Natural killer cell (primary cell): ENCODE data around the gene CRADD. TPM values are rescaled to one million over a fixed set of nuclear protein-coding genes. Genes with fewer than 3 reads are reported as not detected.

Experiments used
- ATAC-seq, 3 donors: fragments of 150-1000 bp in 2 of 3; fragments of 200-7000 bp in 1 of 3; cut with Tn5 transposase; 1 replicate in 1 of 3; 2 replicates in 2 of 3; pipeline ENCODE4 v1.10.0; 2021; ENCODE audit warnings: mild to moderate bottlenecking in 2 of 3, moderate library complexity in 2 of 3
- DNase-seq, 2 donors: peaks; one replicate each; pipeline versions ENCODE4 v3.0.0 to v3.0.0-alpha.2; 2013 to 2021; ENCODE audit warnings: mixed read lengths in 1 of 2
- H3K27ac ChIP-seq: one replicate; pipeline ENCODE4 v1.5.1; 2013; ENCODE audit warnings: mild to moderate bottlenecking, low read length
- H3K27me3 ChIP-seq: one replicate; pipeline ENCODE4 v1.6.1; 2013; ENCODE audit warnings: low read length; ENCODE audit not compliant: control insufficient read depth, insufficient read depth
- H3K36me3 ChIP-seq: one replicate; pipeline ENCODE4 v1.6.1; 2013; ENCODE audit warnings: low read length; ENCODE audit not compliant: control insufficient read depth, insufficient read depth
- H3K4me1 ChIP-seq: one replicate; pipeline ENCODE4 v1.6.1; 2013; ENCODE audit warnings: low read length; ENCODE audit not compliant: control insufficient read depth, insufficient read depth
- H3K4me3 ChIP-seq: one replicate; pipeline ENCODE4 v1.5.1; 2013; ENCODE audit warnings: low read length
- H3K9me3 ChIP-seq: one replicate; pipeline ENCODE4 v1.6.1; 2013; ENCODE audit warnings: low read length; ENCODE audit not compliant: control insufficient read depth, insufficient read depth
- H3K27ac Mint-ChIP-seq, 2 donors: one replicate each; pipeline ENCODE4 v1.8.0; 2022; ENCODE audit warnings: mild to moderate bottlenecking in 2 of 2, mixed read lengths in 2 of 2, moderate library complexity in 1 of 2
- H3K27me3 Mint-ChIP-seq, 2 donors: one replicate each; pipeline ENCODE4 v1.8.0; 2022; ENCODE audit warnings: low read depth in 2 of 2, mixed read lengths in 2 of 2
- H3K36me3 Mint-ChIP-seq: one replicate; pipeline ENCODE4 v1.8.0; 2022; ENCODE audit warnings: mixed read lengths
- H3K4me1 Mint-ChIP-seq, 2 donors: one replicate each; pipeline ENCODE4 v1.8.0; 2022; ENCODE audit warnings: mixed read lengths in 2 of 2
- H3K4me3 Mint-ChIP-seq: one replicate; pipeline ENCODE4 v1.8.0; 2022; ENCODE audit warnings: mild to moderate bottlenecking, moderate library complexity, mixed read lengths
- H3K9me3 Mint-ChIP-seq, 2 donors: one replicate each; pipeline ENCODE4 v1.8.0; 2022; ENCODE audit warnings: mixed read lengths in 2 of 2
- WGBS: methylation state at CpG from one replicate; pipeline ENCODE4 v1.1.7; 2013; ENCODE audit warnings: missing lambda C conversion rate; ENCODE audit not compliant: insufficient coverage; 5-methylcytosine and 5-hydroxymethylcytosine counted together
- intact Hi-C: fragments of 100-400 bp; cut with micrococcal nuclease; formaldehyde crosslinking; loops from one replicate; pipeline ENCODE4 v1.14.2; 2022
- total RNA-seq, 4 donors: library from RNA; stranded (reverse); fragments of 120-200 nt in 1 of 4; gene quantifications; one replicate each; pipeline versions ENCODE4 v1.2.3 to v1.2.4, GENCODE V29; 2013 to 2022
- TF ChIP-seq, protein P1 (sequence below): fragments of 200-600 bp; IDR thresholded peaks from one replicate; pipeline ENCODE4 v1.8.0; 2022; ENCODE audit warnings: antibody characterized with exemption

CRADD gene
- total RNA-seq, 3 donors from 2014 or later (not counting 1 experiment from before 2014, with no cell fraction given): 19.1 to 27.5 (median 26.4) TPM

- no peak for DNase-seq
- H3K4me1 ChIP-seq: no peaks in the 10 kb centered on the region
- ATAC-seq: no peak
- Mint-ChIP-seq H3K27ac (no peak overlapping the region), H3K27me3 (no peaks in the 10 kb centered on the region), H3K4me3 (no peak overlapping the region), H3K36me3 (no peaks in the 10 kb centered on the region), H3K9me3 (no peaks in the 10 kb centered on the region), H3K4me1 (peaks cover 0 to 5% of the 10 kb centered on the region in 2 donors)
- no peaks in the 10 kb centered on the region for H3K9me3 ChIP-seq
- WGBS: 75% methylated on average over 7 of the region's 8 CpGs
- H3K27me3 ChIP-seq: no peaks in the 10 kb centered on the region
- TF ChIP-seq, protein P1, sequence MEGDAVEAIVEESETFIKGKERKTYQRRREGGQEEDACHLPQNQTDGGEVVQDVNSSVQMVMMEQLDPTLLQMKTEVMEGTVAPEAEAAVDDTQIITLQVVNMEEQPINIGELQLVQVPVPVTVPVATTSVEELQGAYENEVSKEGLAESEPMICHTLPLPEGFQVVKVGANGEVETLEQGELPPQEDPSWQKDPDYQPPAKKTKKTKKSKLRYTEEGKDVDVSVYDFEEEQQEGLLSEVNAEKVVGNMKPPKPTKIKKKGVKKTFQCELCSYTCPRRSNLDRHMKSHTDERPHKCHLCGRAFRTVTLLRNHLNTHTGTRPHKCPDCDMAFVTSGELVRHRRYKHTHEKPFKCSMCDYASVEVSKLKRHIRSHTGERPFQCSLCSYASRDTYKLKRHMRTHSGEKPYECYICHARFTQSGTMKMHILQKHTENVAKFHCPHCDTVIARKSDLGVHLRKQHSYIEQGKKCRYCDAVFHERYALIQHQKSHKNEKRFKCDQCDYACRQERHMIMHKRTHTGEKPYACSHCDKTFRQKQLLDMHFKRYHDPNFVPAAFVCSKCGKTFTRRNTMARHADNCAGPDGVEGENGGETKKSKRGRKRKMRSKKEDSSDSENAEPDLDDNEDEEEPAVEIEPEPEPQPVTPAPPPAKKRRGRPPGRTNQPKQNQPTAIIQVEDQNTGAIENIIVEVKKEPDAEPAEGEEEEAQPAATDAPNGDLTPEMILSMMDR: no peak
- intact Hi-C loops: no loop called here
- H3K36me3 ChIP-seq: no peaks in the 10 kb centered on the region
- no peak overlapping the region for H3K4me3 ChIP-seq
- H3K27ac ChIP-seq: no peak overlapping the region
These were observed 146.6 kb downstream of the CRADD start for GRCh38 chr12:93823616-93824391.

GRCh38 chr12:93824514-93825500, 147.6 kb downstream of the CRADD start:
- Mint-ChIP-seq H3K4me1 (peaks cover 0 to 5% of the 10 kb centered on the region in 2 donors), H3K36me3 (no peaks in the 10 kb centered on the region), H3K9me3 (no peaks in the 10 kb centered on the region), H3K4me3 (no peak overlapping the region), H3K27ac (no peak overlapping the region), H3K27me3 (no peaks in the 10 kb centered on the region)
- no peaks in the 10 kb centered on the region for H3K9me3 ChIP-seq
- H3K27me3 ChIP-seq: no peaks in the 10 kb centered on the region
- WGBS: 96% methylated on average over 10 of the region's 11 CpGs
- no peak for DNase-seq
- intact Hi-C loops: no loop called here
- ATAC-seq: no peak
- no peak overlapping the region for H3K27ac ChIP-seq
- no peaks in the 10 kb centered on the region for H3K36me3 ChIP-seq
- H3K4me1 ChIP-seq: no peaks in the 10 kb centered on the region
- TF ChIP-seq, protein P1: no peak
- no peak overlapping the region for H3K4me3 ChIP-seq

DNA sequence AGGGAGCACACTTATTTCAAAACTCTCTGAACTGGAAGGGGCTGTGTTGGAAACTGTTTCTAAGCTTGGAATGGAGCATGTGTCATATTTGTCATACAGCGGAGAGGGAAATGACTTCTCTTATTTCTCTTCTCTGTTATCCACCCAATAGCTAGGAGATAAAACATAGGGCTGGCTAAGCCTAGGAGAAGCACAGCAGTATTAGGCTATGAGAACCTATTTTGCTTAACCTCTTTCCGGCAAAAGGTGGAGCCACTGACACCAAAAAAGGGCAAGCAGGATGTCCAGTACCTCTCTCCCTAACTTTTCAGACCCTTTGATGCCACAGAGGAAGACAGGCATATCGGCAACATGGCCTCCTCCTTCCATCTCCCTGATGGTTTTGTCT, 148.3 kb downstream of the CRADD start:
- intact Hi-C loops: no loop called here
- no peaks in the 10 kb centered on the region for H3K9me3 ChIP-seq

More for the DNA sequence above, 148.3 kb downstream of the CRADD start:
- TF ChIP-seq, protein P1: no peak
- Mint-ChIP-seq H3K36me3 (no peaks in the 10 kb centered on the region), H3K4me3 (no peak overlapping the region), H3K4me1 (peaks cover 0 to 5% of the 10 kb centered on the region in 2 donors), H3K27me3 (no peaks in the 10 kb centered on the region), H3K27ac (no peak overlapping the region), H3K9me3 (no peaks in the 10 kb centered on the region)
- H3K4me3 ChIP-seq: no peak overlapping the region
- no peaks in the 10 kb centered on the region for H3K27me3 ChIP-seq
- no peaks in the 10 kb centered on the region for H3K4me1 ChIP-seq
- ATAC-seq: no peak
- no peak for DNase-seq
- H3K36me3 ChIP-seq: no peaks in the 10 kb centered on the region
- WGBS: 97% methylated on average over 3 of the region's 3 CpGs
- no peak overlapping the region for H3K27ac ChIP-seq
